Heart left ventricle (tissue), 13 donors: ENCODE data around the gene MYLK3.

Experiments
- CTCF ChIP-seq, 12 donors: fragments of 200-600 bp; sonication (generic) in 4 of 12; IDR thresholded peaks; one replicate each; pipeline versions ENCODE4 v1.5.0 to v1.8.0; 2018 to 2022; ENCODE audit warnings: antibody characterized with exemption in 12 of 12, mild to moderate bottlenecking in 5 of 12
- POLR2A ChIP-seq, 2 donors: fragments of 450-650 bp; IDR thresholded peaks; one replicate each; pipeline ENCODE4 v1.6.1; 2017; ENCODE audit warnings: antibody characterized with exemption in 2 of 2, mild to moderate bottlenecking in 2 of 2, moderate library complexity in 2 of 2
- donor health status: ischemic (EF 13 %, LVEDD 7.1; RV severe dilation, severe dysfunction).
- donor health status: DM: no; HTN: yes; CAD: no.
- donor health status: DM: no; HTN: no; CAD: no.
- donor health status: ischemic (EF 25% LVEDD 6.9; RV normal size, moderate dysfunction).
- donor health status: ischemic (EF 25% LVEDD 5.7; RV mildly dilated, moderate dysfunction).
- donor health status: ischemic (EF 35%, LVEDD 5.7; RV mildly dilated, moderate dysfunction).
- donor health status: nonischemic (EF 11% LVEDD 7.7; RV severe dilation, severe dysfunction).
- donor health status: DM: yes; HTN: yes; CAD: no.
- donor health status: PGD.
- donor health status: ischemic (EF 29% LVEDD 5.4; RV normal size, mild dysfunction).
- donor health status: nonischemic (EF 23%, LVEDD 6.1; RV moderate dilation, normal function).

GRCh38 chr16:46797501-46797900 is 49.4 kb upstream of the MYLK3 start:
- TF ChIP-seq CTCF (IDR thresholded peaks at IDR 0.05) (no peak), POLR2A (IDR thresholded peaks at IDR 0.05) (no peak)
